ENCODE results near the gene GSTO2.

GSTO2 gene

GRCh38 chr10:104281694-104282093 is 12.7 kb downstream of the GSTO2 start:
- ChIA-PET CTCF (interaction anchor here (12.3 to 15.9 kb wide), 4 partner anchors 3 to 69 kb away, joined by 290 to 659 read pairs (median 557); partner anchors contain the start of gene CFAP58), POLR2A (no interaction called here)
- DNase-seq (ENCODE audit: low read depth, low spot score), result no peak
- H3K4me3 ChIP-seq (ENCODE audit: low read depth, low read length), result no peak overlapping the region
- TF ChIP-seq CTCF (IDR thresholded peaks at IDR 0.05; ENCODE audit: insufficient read depth, low read length, missing control alignments), result no peak

GRCh38 chr10:104284846-104285245 is 15.9 kb downstream of the GSTO2 start:
- ChIA-PET CTCF (interaction anchor here (2.5 to 15.9 kb wide), 4 partner anchors 6 to 65 kb away, joined by 17 to 659 read pairs (median 288); partner anchors contain the start of gene CFAP58), POLR2A (no interaction called here)
- DNase-seq (ENCODE audit: low read depth, low spot score), result no peak
- no peak overlapping the region for H3K4me3 ChIP-seq (ENCODE audit: low read depth, low read length)
- TF ChIP-seq CTCF (IDR thresholded peaks at IDR 0.05; ENCODE audit: insufficient read depth, low read length, missing control alignments), result no peak

GRCh38 chr10:104286939-104287338 is 18.0 kb downstream of the GSTO2 start:
- ChIA-PET CTCF (interaction anchor here (2.5 to 15.9 kb wide), 4 partner anchors 8 to 63 kb away, joined by 17 to 659 read pairs (median 288); partner anchors contain the start of gene CFAP58), POLR2A (no interaction called here)
- no peak for DNase-seq (ENCODE audit: low read depth, low spot score)
- TF ChIP-seq CTCF (IDR thresholded peaks at IDR 0.05; ENCODE audit: insufficient read depth, low read length, missing control alignments), result no peak
- no peak overlapping the region for H3K4me3 ChIP-seq (ENCODE audit: low read depth, low read length)

- no peak for DNase-seq (ENCODE audit: low read depth, low spot score)
- ChIA-PET POLR2A (no interaction called here), CTCF (interaction anchor here (15.5 to 15.9 kb wide), 2 partner anchors 10 to 62 kb away, joined by 557 to 659 read pairs; partner anchors contain the start of gene CFAP58)
- no peak for TF ChIP-seq CTCF (IDR thresholded peaks at IDR 0.05; ENCODE audit: insufficient read depth, low read length, missing control alignments)
- no peak overlapping the region for H3K4me3 ChIP-seq (ENCODE audit: low read depth, low read length)
These were observed 19.4 kb downstream of the GSTO2 start for GRCh38 chr10:104288355-104288754.

- POLR2A ChIA-PET, result interaction anchor here (0.7 kb wide), 2 partner anchors 47 to 59 kb away, joined by 3 read pairs; partner anchors contain the start of gene ITPRIP
- CTCF ChIA-PET, result interaction anchor here (0.7 to 15.9 kb wide), 41 partner anchors 8 to 406 kb away, joined by 3 to 659 read pairs (median 6); partner anchors contain the start of genes CFAP58, GSTO1, ITPRIP and SFR1
- no peak for DNase-seq (ENCODE audit: low read depth, low spot score)
- TF ChIP-seq CTCF (IDR thresholded peaks at IDR 0.05; ENCODE audit: insufficient read depth, low read length, missing control alignments), result peak; percentile 100
- H3K4me3 ChIP-seq (ENCODE audit: low read depth, low read length), result no peak overlapping the region
These were observed 22.5 kb downstream of the GSTO2 start for GRCh38 chr10:104291439-104291951.

- POLR2A ChIA-PET, result interaction anchor here (1.1 to 1.6 kb wide), 2 partner anchors 18 to 37 kb away, joined by 4 read pairs; no protein-coding TSS in a partner anchor
- TF ChIP-seq CTCF (IDR thresholded peaks at IDR 0.05; ENCODE audit: insufficient read depth, low read length, missing control alignments), result no peak
- CTCF ChIA-PET, result interaction anchor here (0.8 to 15.9 kb wide), 11 partner anchors 15 to 172 kb away, joined by 3 to 659 read pairs (median 27); partner anchors contain the start of genes CFAP58, ITPRIP and SFR1
- DNase-seq (ENCODE audit: low read depth, low spot score), result no peak
- H3K4me3 ChIP-seq (ENCODE audit: low read depth, low read length), result no peak overlapping the region
These were observed 24.0 kb downstream of the GSTO2 start for GRCh38 chr10:104293011-104293410.

Measured in AG04449 (cell line).